ENCODE measurements around the gene ZNF222. TPM values are rescaled to one million over a fixed set of nuclear protein-coding genes. Genes with fewer than 3 reads are reported as not detected.
A peak's percentile ranks its signal among the peaks of the same experiment; 100 is the strongest.

ZNF222 gene
- polyA plus RNA-seq, 3 donors: 1.0 to 1.5 (median 1.1) TPM

- Mint-ChIP-seq H3K4me1 (peaks cover 31% of the 10 kb centered on the region), H3K27ac (peak overlapping the region in 6 of 7 donors; percentile 65 to 99 (median 96)), H3K4me3 (peak overlapping the region; percentile 96 to 99), H3K27me3 (ENCODE audit: low read depth in 3 of 3) (peaks cover 0 to 2% (median 2%) of the 10 kb centered on the region in 3 donors), H3K9me3 (peaks cover 22 to 71% (median 40%) of the 10 kb centered on the region in 7 donors), H3K36me3 (peaks cover 10 to 11% of the 10 kb centered on the region in 2 donors)
- Histone ChIP-seq H3K4me3 (replicated peaks in 1 of 3; ENCODE audit: low read depth in 2 of 3, low read length in 3 of 3) (peak overlapping the region; percentile 82 to 98 (median 92)), H3K27me3 (ENCODE audit: control insufficient read depth in 2 of 2, insufficient read depth in 2 of 2, low read length in 2 of 2) (no peaks in the 10 kb centered on the region), H4K20me1 (ENCODE audit: insufficient read depth, low read length) (no peaks in the 10 kb centered on the region), H3K79me2 (ENCODE audit: insufficient read depth, low read length) (peaks cover 39% of the 10 kb centered on the region), H3K9me3 (replicated peaks in 1 of 2; ENCODE audit: control insufficient read depth in 1 of 2, insufficient read depth in 1 of 2, low read length in 2 of 2) (peaks cover 18 to 44% of the 10 kb centered on the region in 2 donors), H2AFZ (ENCODE audit: insufficient read depth, low read depth, low read length, poor library complexity, severe bottlenecking) (peak overlapping the region; percentile 98), H3K9ac (ENCODE audit: insufficient read depth, low read length, poor library complexity, severe bottlenecking) (peak overlapping the region; percentile 78), H3K36me3 (replicated peaks in 1 of 2; ENCODE audit: control insufficient read depth in 1 of 2, insufficient read depth in 2 of 2, low read length in 2 of 2) (peaks cover 2 to 10% of the 10 kb centered on the region in 2 donors), H3K4me1 (ENCODE audit: control insufficient read depth in 1 of 2, insufficient read depth in 2 of 2, low read length in 2 of 2) (peaks cover 31 to 34% of the 10 kb centered on the region in 2 donors), H3K27ac (ENCODE audit: low read depth in 1 of 2, low read length in 2 of 2) (peak overlapping the region; percentile 83 to 86), H3K4me2 (replicated peaks; ENCODE audit: extremely low read depth, low read length, poor library complexity, severe bottlenecking) (peak overlapping the region; percentile 95)
- DNase-seq: no peak
- intact Hi-C loops (cut with micrococcal nuclease): loop anchor here (2.0 to 10.0 kb wide), 7 partner anchors 23 to 210 kb away; partner anchors contain the start of genes ZNF224 (in 2 of the 2), ZNF45 (in 2 of the 2), ZNF222 (in 1 of the 2) and ZNF225 (in 1 of the 2)
- TF ChIP-seq, protein P1, sequence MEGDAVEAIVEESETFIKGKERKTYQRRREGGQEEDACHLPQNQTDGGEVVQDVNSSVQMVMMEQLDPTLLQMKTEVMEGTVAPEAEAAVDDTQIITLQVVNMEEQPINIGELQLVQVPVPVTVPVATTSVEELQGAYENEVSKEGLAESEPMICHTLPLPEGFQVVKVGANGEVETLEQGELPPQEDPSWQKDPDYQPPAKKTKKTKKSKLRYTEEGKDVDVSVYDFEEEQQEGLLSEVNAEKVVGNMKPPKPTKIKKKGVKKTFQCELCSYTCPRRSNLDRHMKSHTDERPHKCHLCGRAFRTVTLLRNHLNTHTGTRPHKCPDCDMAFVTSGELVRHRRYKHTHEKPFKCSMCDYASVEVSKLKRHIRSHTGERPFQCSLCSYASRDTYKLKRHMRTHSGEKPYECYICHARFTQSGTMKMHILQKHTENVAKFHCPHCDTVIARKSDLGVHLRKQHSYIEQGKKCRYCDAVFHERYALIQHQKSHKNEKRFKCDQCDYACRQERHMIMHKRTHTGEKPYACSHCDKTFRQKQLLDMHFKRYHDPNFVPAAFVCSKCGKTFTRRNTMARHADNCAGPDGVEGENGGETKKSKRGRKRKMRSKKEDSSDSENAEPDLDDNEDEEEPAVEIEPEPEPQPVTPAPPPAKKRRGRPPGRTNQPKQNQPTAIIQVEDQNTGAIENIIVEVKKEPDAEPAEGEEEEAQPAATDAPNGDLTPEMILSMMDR (IDR thresholded peaks at IDR 0.05): no peak
- 0% methylated on average over 5 of the region's 8 CpGs for WGBS (ENCODE audit: insufficient coverage)
Observed at GRCh38 chr19:44002212-44002565, 23.0 kb upstream of the ZNF222 start.

- H3K4me3 ChIP-seq (replicated peaks in 1 of 3; ENCODE audit: low read depth in 2 of 3, low read length in 3 of 3): peak within 1 kb of the TSS; percentile 82 to 98 (median 92)
- H3K36me3 ChIP-seq (replicated peaks in 1 of 2; ENCODE audit: control insufficient read depth in 1 of 2, insufficient read depth in 2 of 2, low read length in 2 of 2): peaks cover 8 to 12% of the 10 kb centered on the region in 2 donors
- Mint-ChIP-seq H3K4me3 (peak within 1 kb of the TSS; percentile 96 to 99), H3K27ac (peak within 1 kb of the TSS; percentile 93 to 99 (median 96)), H3K9me3 (peaks cover 27 to 71% (median 40%) of the 10 kb centered on the region in 7 donors), H3K27me3 (ENCODE audit: low read depth in 3 of 3) (peaks cover 0 to 4% (median 2%) of the 10 kb centered on the region in 3 donors), H3K4me1 (peaks cover 31% of the 10 kb centered on the region), H3K36me3 (peaks cover 16 to 17% of the 10 kb centered on the region in 2 donors)
- peak within 1 kb of the TSS; percentile 98 for H2AFZ ChIP-seq (ENCODE audit: insufficient read depth, low read depth, low read length, poor library complexity, severe bottlenecking)
- DNase-seq: peak; percentile 92 to 97 (median 95)
- TF ChIP-seq, protein P1 (IDR thresholded peaks at IDR 0.05): no peak
- H3K27ac ChIP-seq (ENCODE audit: low read depth in 1 of 2, low read length in 2 of 2): peak within 1 kb of the TSS; percentile 83 to 86
- H4K20me1 ChIP-seq (ENCODE audit: insufficient read depth, low read length): no peaks in the 10 kb centered on the region
- H3K4me2 ChIP-seq (replicated peaks; ENCODE audit: extremely low read depth, low read length, poor library complexity, severe bottlenecking): peak within 1 kb of the TSS; percentile 95
- H3K27me3 ChIP-seq (ENCODE audit: control insufficient read depth in 2 of 2, insufficient read depth in 2 of 2, low read length in 2 of 2): no peaks in the 10 kb centered on the region
- peaks cover 18 to 44% of the 10 kb centered on the region in 2 donors for H3K9me3 ChIP-seq (replicated peaks in 1 of 2; ENCODE audit: control insufficient read depth in 1 of 2, insufficient read depth in 1 of 2, low read length in 2 of 2)
- under 1% methylated on average over 34 of the region's 48 CpGs for WGBS (ENCODE audit: insufficient coverage)
- H3K79me2 ChIP-seq (ENCODE audit: insufficient read depth, low read length): peaks cover 44% of the 10 kb centered on the region
- H3K4me1 ChIP-seq (ENCODE audit: control insufficient read depth in 1 of 2, insufficient read depth in 2 of 2, low read length in 2 of 2): peaks cover 31 to 34% of the 10 kb centered on the region in 2 donors
- intact Hi-C loops (cut with micrococcal nuclease): loop anchor here (2.0 to 10.0 kb wide), 7 partner anchors 22 to 209 kb away; partner anchors contain the start of genes ZNF224 (in 2 of the 2), ZNF45 (in 2 of the 2), ZNF222 (in 1 of the 2) and ZNF225 (in 1 of the 2)
- H3K9ac ChIP-seq (ENCODE audit: insufficient read depth, low read length, poor library complexity, severe bottlenecking): peak within 1 kb of the TSS; percentile 78
Observed at GRCh38 chr19:44002566-44003460, 22.4 kb upstream of the ZNF222 start, which contains the start of gene ZNF230. TSS of gene ZNF230 (plus strand) at chr19:44002957. CDS start at chr19:44007079, 4,122 bp downstream.

Measured in CD14-positive monocyte (primary cell).